ENCODE data around the gene C17orf58. TPM values are rescaled to one million over a fixed set of nuclear protein-coding genes. Genes with fewer than 3 reads are reported as not detected.

Gene C17orf58
- total and polyA plus RNA-seq, 2 of the 8 experiments (the other 6 are each of a cell fraction or from before 2014, with no cell fraction given) = 22.6 to 24.1 TPM

GRCh38 chr17:67946513-67946912 is 49.8 kb downstream of the C17orf58 start (continued):
- TF ChIP-seq CHD7 (IDR thresholded peaks at IDR 0.05; ENCODE audit: insufficient replicate concordance, low read length) = no peak
- no peak for TF ChIP-seq BCL11A (IDR thresholded peaks at IDR 0.05; ENCODE audit: low read depth in 2 of 2, low read length in 2 of 2)
- TF ChIP-seq POLR2AphosphoS5 (IDR thresholded peaks at IDR 0.05; ENCODE audit: low read depth, low read length) = no peak
- no peak for TF ChIP-seq SAP30 (IDR thresholded peaks at IDR 0.05; ENCODE audit: insufficient read depth, insufficient replicate concordance, low read length)
- TF ChIP-seq CHD2 (IDR thresholded peaks at IDR 0.05; ENCODE audit: low read length) = no peak
- TF ChIP-seq MAFK (IDR thresholded peaks at IDR 0.05; ENCODE audit: low read depth, low read length) = no peak
- no peak for TF ChIP-seq RBBP5 (IDR thresholded peaks at IDR 0.05; ENCODE audit: borderline replicate concordance, low read depth, low read length)
- no peak for TF ChIP-seq ASH2L (IDR thresholded peaks at IDR 0.05; ENCODE audit: low read length)

Data from H1 (cell line).